Activated naive CD4-positive, alpha-beta T cell treated with anti-CD3 and anti-CD28 coated beads, Interleukin-2, amount 50 U/mL, for 24 hours (primary cell): ENCODE results near the gene CHRM4.

Source experiments
- H3K27ac Mint-ChIP-seq: one replicate; pipeline ENCODE4 v1.8.0; 2021; ENCODE audit warnings: mild to moderate bottlenecking, mixed read lengths
- H3K27me3 Mint-ChIP-seq: one replicate; pipeline ENCODE4 v1.8.0; 2021; ENCODE audit warnings: mixed read lengths
- H3K36me3 Mint-ChIP-seq: one replicate; pipeline ENCODE4 v1.8.0; 2021; ENCODE audit warnings: mixed read lengths
- H3K4me1 Mint-ChIP-seq: one replicate; pipeline ENCODE4 v1.8.0; 2021; ENCODE audit warnings: mixed read lengths
- H3K4me3 Mint-ChIP-seq: one replicate; pipeline ENCODE4 v1.8.0; 2021; ENCODE audit warnings: mild to moderate bottlenecking, mixed read lengths
- H3K9me3 Mint-ChIP-seq: one replicate; pipeline ENCODE4 v1.8.0; 2021; ENCODE audit warnings: mixed read lengths

Gene CHRM4

GRCh38 chr11:46352063-46352841 is 39.3 kb downstream of the CHRM4 start:
- no peaks in the 10 kb centered on the region for H3K27me3 Mint-ChIP-seq
- H3K4me3 Mint-ChIP-seq = peak overlapping the region; percentile 85
- peak overlapping the region; percentile 88 for H3K27ac Mint-ChIP-seq
- H3K36me3 Mint-ChIP-seq = peaks cover 4% of the 10 kb centered on the region
- H3K4me1 Mint-ChIP-seq = peaks cover 80% of the 10 kb centered on the region
- no peaks in the 10 kb centered on the region for H3K9me3 Mint-ChIP-seq

DNA sequence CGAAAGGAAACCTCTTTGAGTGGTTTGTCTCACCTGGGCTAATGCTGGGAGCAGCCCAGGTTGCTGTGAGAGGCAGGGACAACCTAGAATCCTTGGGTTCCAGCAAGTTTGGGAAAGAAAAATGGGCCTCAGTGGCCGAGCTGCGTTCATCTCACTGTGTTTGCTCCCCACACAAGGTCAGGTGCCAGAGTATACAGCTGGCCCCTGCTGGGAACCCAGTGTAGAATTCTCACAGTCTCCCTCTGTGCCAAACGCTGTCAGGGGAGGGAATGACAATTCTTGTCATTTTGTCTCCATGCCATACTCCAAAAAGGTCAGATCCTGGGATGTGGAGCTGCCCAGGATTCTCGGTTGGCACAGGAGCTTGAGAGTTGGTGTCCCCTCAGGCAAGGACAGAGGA is 40.0 kb downstream of the CHRM4 start:
- Mint-ChIP-seq H3K36me3 (peaks cover under 1% of the 10 kb centered on the region), H3K4me1 (peaks cover 79% of the 10 kb centered on the region), H3K4me3 (peak overlapping the region; percentile 85), H3K27ac (peak overlapping the region; percentile 88), H3K9me3 (no peaks in the 10 kb centered on the region), H3K27me3 (no peaks in the 10 kb centered on the region)

GRCh38 chr11:46351148-46351547 is 40.4 kb downstream of the CHRM4 start:
- Mint-ChIP-seq H3K27me3 (no peaks in the 10 kb centered on the region), H3K36me3 (no peaks in the 10 kb centered on the region), H3K4me1 (peaks cover 79% of the 10 kb centered on the region), H3K27ac (peak overlapping the region; percentile 88), H3K4me3 (peak overlapping the region; percentile 85), H3K9me3 (no peaks in the 10 kb centered on the region)

DNA sequence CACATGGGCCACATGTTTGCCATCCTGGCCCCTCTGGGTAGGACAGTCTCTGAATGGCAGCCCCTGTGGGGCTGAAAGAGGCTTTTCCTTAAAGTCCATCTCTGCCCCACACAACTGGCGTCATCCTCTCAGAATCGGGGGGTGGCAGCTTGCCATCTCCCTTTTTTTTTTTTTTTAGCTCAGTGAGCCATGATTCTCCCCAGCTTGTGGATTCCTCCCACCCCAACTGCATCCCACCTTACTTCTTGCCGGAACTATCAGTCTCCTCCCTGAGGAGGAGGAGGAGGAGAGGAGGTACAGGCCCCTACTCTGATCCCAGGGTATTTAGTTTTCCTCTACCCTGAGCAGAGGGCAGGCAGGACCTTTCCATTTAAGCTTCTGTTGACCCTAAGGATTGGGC is 40.9 kb downstream of the CHRM4 start:
- no peaks in the 10 kb centered on the region for H3K36me3 Mint-ChIP-seq

DNA sequence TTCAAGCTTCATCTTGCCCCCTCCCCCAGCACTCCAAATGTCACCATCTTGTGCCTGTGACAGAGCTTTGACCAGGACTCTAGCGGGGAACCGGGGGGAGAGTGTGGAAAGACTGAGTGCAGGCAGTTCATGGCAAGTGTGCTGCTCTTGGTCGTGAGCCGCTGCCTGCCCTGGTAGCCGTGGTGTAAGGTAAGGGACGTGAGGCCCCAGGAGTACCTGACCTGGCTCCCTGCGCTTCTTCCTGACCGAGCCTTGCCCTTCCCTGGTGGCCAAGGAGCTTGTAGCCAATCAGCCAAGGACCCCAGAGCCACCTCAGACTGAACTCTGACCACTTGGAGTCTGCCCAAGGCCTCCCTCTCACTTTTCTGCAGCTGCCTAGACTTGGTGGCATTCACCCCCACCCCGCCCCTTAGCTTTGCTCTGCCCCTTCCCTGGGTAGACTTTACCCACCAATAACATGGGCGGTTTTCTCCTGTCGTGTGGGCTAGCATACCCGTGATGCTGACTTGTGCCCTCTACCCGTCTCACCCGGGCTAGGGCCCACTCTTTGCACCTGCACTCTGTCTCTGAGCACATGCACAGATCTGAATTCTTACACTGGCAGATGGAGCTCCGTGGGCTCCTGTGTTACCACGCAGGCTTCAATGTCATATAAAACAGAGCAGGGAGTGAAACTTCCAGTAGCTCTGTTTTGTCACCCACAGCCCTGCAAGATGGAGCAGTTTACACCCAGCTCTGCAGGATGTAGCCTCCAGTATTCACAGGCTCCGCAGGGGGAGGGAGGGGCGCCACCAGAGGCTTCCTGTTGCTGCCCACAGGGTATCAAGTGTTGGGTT is 42.8 kb downstream of the CHRM4 start:
- no peaks in the 10 kb centered on the region for H3K27me3 Mint-ChIP-seq
- H3K27ac Mint-ChIP-seq = peak overlapping the region; percentile 96
- peak overlapping the region; percentile 97 for H3K4me3 Mint-ChIP-seq
- no peaks in the 10 kb centered on the region for H3K36me3 Mint-ChIP-seq
- no peaks in the 10 kb centered on the region for H3K9me3 Mint-ChIP-seq
- peaks cover 82% of the 10 kb centered on the region for H3K4me1 Mint-ChIP-seq

More for the DNA sequence above, 40.9 kb downstream of the CHRM4 start:
- Mint-ChIP-seq H3K4me3 (peak overlapping the region; percentile 85), H3K27me3 (no peaks in the 10 kb centered on the region), H3K27ac (peak overlapping the region; percentile 88), H3K4me1 (peaks cover 79% of the 10 kb centered on the region), H3K9me3 (no peaks in the 10 kb centered on the region)

GRCh38 chr11:46347637-46348311 is 43.8 kb downstream of the CHRM4 start:
- Mint-ChIP-seq H3K27ac (peak overlapping the region; percentile 96), H3K36me3 (no peaks in the 10 kb centered on the region), H3K4me3 (peak overlapping the region; percentile 97), H3K4me1 (peaks cover 82% of the 10 kb centered on the region), H3K27me3 (no peaks in the 10 kb centered on the region), H3K9me3 (no peaks in the 10 kb centered on the region)

DNA sequence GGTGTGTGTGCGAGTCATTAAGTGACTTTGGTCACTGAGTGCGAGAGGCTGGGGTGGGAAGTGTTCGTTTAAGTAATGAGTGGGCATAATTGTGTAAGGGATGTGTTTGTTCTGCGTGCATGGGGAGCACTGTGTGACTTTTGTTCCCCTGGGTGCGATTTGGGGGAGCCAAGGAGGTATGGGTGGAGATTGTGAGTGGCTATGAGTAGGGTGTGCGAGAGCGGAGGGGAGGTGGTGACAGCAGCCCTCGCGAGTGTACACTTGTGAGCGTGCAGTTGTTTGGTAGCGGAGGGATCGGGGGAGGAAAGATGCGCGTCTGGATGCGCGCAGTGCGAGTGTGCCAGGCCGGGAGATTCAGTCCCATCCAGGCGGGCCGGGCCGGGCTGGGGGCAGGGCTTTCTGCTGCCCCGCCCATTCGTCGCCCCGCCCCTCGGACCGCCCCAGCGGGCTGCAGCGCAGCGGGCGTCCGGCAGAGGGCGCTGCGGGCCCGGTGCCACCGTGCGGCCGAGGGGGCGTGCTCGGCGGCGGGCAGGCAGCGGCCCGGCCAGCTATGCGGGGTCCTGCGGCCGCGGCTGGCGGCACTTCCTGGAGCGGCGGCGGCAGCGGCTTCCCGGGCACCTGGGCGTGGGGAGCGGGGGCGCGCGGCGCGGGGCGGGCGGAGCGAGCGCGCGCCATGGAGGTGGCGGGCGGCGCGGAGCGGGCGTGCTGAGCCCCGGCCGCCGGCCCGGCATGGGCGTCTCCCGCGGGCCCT is 44.5 kb downstream of the CHRM4 start, which contains the start of gene DGKZ:
Gene DGKZ, plus strand, starts transcription at position 578 of the 751 bp plus-strand sequence. CDS start 197 bp downstream, outside the sequence.
- no peaks in the 10 kb centered on the region for H3K9me3 Mint-ChIP-seq
- H3K36me3 Mint-ChIP-seq = no peaks in the 10 kb centered on the region
- H3K27ac Mint-ChIP-seq = peak within 1 kb of the TSS; percentile 96
- H3K27me3 Mint-ChIP-seq = no peaks in the 10 kb centered on the region
- H3K4me1 Mint-ChIP-seq = peaks cover 84% of the 10 kb centered on the region
- peak within 1 kb of the TSS; percentile 97 for H3K4me3 Mint-ChIP-seq

DNA sequence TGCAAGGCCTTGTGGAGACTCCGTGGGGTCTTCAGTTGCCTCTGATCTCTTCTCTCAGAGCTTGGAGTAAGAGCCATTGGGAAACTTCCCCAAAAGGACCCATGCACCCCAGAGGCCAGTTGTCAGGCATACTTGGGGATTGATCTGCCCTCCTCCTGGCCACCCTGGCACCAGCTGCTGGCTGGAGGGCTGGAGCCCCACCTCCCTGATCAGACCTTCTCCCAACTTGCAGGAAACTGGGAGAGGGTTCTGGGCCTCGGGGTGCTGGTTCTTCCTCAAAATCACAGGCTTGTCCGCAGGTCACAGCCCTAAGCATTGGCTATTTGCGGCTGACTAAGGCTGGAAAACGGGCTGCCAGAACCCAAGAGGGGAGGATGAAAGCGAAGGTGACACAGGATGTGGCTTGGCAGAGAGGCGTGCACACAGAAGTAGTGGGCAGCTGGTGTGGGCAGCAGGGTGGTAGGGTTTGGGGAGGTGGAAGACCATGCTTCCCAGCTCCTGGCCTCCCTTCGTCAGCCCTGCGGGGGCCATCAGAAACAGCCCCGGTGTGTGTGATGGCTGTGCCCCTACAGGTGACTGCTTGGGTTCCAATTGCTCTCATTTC is 45.6 kb downstream of the CHRM4 start:
- peak overlapping the region; percentile 90 for H3K4me3 Mint-ChIP-seq
- no peaks in the 10 kb centered on the region for H3K9me3 Mint-ChIP-seq
- peaks cover 84% of the 10 kb centered on the region for H3K4me1 Mint-ChIP-seq
- H3K27me3 Mint-ChIP-seq = no peaks in the 10 kb centered on the region
- H3K36me3 Mint-ChIP-seq = no peaks in the 10 kb centered on the region
- H3K27ac Mint-ChIP-seq = peak overlapping the region; percentile 80

DNA sequence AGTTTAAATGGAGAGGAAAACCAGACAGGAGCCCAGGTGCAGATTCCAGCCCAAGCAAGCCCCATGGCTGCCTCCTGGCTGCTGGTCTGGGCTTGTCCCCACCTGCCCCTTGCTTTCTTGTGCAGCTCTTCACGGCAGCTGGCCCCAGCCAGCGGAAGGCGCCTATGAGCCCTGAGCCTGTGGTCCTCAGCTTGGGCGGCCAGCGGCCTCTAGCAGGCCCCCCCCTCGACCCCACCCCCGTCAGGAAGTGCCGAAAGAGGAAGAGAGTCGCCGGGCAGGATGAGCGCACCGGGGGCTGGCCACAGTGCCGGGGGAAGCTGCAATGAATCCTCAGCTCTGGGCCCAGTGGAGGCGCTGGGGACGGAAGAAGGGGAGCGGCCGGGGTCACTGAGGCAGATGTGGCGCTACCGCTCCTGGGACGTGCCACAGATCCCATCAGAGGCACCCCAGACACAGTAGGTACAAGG is 46.4 kb downstream of the CHRM4 start:
- peaks cover 79% of the 10 kb centered on the region for H3K4me1 Mint-ChIP-seq
- peak overlapping the region; percentile 80 for H3K27ac Mint-ChIP-seq
- no peaks in the 10 kb centered on the region for H3K9me3 Mint-ChIP-seq
- no peaks in the 10 kb centered on the region for H3K36me3 Mint-ChIP-seq
- no peaks in the 10 kb centered on the region for H3K27me3 Mint-ChIP-seq
- peak overlapping the region; percentile 90 for H3K4me3 Mint-ChIP-seq

DNA sequence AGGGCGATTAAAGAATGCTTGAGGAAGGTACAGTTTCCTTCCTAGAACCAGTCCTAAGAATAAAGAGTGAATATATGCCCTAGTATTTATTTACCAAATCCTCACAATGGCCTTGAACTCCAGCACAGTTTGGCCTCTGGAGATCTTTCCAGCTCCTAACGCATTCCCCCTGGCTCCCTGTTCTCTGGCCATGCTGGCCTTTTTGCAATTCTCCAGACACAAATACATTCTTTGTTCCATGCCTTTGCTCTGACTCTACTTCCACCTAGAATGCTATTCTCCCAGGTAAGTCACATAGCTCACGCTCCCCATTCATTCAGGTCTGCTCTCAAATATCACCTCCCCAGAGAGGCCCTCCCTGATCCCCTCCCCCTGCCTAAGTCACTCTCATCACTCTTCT is 48.1 kb downstream of the CHRM4 start:
- Mint-ChIP-seq H3K27ac (peak overlapping the region; percentile 1), H3K4me1 (peaks cover 78% of the 10 kb centered on the region)

GRCh38 chr11:46342239-46342638 is 49.3 kb downstream of the CHRM4 start:
- Mint-ChIP-seq H3K4me1 (peaks cover 90% of the 10 kb centered on the region), H3K27ac (peak overlapping the region; percentile 73), H3K4me3 (no peak overlapping the region), H3K27me3 (no peaks in the 10 kb centered on the region), H3K9me3 (no peaks in the 10 kb centered on the region), H3K36me3 (no peaks in the 10 kb centered on the region)

More for the DNA sequence above, 48.1 kb downstream of the CHRM4 start:
- H3K4me3 Mint-ChIP-seq = no peak overlapping the region
- H3K36me3 Mint-ChIP-seq = no peaks in the 10 kb centered on the region
- no peaks in the 10 kb centered on the region for H3K27me3 Mint-ChIP-seq
- H3K9me3 Mint-ChIP-seq = no peaks in the 10 kb centered on the region

DNA sequence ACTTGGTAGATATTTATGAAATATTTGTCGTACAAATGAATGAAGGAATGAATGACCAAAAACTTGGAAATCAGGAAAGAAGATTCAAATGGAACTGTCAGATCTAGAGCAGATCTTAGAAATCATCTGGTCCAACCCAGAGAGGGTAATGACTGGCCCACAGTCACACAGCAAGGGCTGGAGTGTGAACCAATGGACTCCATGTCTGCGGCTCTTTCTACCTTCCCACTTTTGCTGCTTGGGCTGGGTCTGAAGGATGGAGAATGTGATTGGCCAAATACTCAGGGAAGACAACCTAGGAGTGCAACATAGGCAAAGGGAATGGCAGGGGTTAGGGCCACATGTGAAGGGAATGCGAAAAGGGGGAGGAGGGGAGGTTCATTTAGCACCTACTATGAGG is 50.1 kb downstream of the CHRM4 start:
- no peaks in the 10 kb centered on the region for H3K27me3 Mint-ChIP-seq
- peaks cover 90% of the 10 kb centered on the region for H3K4me1 Mint-ChIP-seq
- peak overlapping the region; percentile 71 for H3K27ac Mint-ChIP-seq
- H3K36me3 Mint-ChIP-seq = no peaks in the 10 kb centered on the region
- peak overlapping the region; percentile 47 for H3K4me3 Mint-ChIP-seq
- H3K9me3 Mint-ChIP-seq = no peaks in the 10 kb centered on the region

DNA sequence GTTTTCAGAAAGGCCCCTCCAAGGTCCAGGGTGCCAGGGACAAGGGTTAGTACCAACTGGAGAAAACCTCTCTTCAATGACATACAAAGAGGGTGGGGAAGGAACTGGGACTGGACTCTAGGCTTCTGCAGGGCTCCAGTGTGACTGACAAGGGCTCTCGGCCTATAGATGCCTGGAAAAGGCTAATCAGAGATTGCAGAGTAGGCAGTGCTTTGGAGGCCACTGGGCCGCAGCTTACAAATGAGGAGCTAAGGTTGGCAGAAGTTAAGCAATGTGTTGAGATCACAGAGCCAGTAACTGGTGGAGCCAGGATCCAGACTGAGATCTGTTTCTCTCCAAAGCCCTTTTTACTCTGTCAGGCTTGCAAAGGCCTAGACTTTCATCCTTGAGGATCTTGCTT is 51.8 kb downstream of the CHRM4 start:
- Mint-ChIP-seq H3K27ac (peak overlapping the region; percentile 24), H3K9me3 (no peaks in the 10 kb centered on the region), H3K36me3 (no peaks in the 10 kb centered on the region), H3K4me3 (no peak overlapping the region), H3K4me1 (peaks cover 90% of the 10 kb centered on the region), H3K27me3 (no peaks in the 10 kb centered on the region)

- Mint-ChIP-seq H3K27ac (no peak overlapping the region), H3K36me3 (no peaks in the 10 kb centered on the region), H3K27me3 (no peaks in the 10 kb centered on the region), H3K9me3 (no peaks in the 10 kb centered on the region), H3K4me3 (no peak overlapping the region), H3K4me1 (peaks cover 90% of the 10 kb centered on the region)
These were observed 52.4 kb downstream of the CHRM4 start for GRCh38 chr11:46338988-46339666.
